ENCODE measurements around the gene SCLT1.

DNA sequence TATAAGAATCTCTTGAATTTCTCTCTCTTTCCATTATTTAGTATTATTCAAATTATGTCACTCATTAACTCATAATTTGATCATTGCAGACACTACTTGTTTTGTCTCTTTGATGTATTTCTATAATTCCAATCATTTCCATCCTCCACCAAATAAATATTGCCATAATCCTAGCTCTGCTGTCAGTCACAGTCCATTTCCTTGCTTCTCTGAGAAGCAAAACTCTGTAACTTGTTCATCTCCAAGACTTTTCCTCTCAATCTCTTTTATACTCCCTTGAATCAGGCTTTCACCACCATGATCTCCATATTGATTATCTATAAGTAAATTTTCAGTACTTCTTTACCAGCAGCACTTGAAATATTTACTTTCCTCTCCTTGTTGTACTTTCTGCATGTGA is 135.9 kb downstream of the SCLT1 start:
- TF ChIP-seq, protein P1, sequence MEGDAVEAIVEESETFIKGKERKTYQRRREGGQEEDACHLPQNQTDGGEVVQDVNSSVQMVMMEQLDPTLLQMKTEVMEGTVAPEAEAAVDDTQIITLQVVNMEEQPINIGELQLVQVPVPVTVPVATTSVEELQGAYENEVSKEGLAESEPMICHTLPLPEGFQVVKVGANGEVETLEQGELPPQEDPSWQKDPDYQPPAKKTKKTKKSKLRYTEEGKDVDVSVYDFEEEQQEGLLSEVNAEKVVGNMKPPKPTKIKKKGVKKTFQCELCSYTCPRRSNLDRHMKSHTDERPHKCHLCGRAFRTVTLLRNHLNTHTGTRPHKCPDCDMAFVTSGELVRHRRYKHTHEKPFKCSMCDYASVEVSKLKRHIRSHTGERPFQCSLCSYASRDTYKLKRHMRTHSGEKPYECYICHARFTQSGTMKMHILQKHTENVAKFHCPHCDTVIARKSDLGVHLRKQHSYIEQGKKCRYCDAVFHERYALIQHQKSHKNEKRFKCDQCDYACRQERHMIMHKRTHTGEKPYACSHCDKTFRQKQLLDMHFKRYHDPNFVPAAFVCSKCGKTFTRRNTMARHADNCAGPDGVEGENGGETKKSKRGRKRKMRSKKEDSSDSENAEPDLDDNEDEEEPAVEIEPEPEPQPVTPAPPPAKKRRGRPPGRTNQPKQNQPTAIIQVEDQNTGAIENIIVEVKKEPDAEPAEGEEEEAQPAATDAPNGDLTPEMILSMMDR (IDR thresholded peaks at IDR 0.05), result no peak
- no peak for TF ChIP-seq POLR2A (IDR thresholded peaks at IDR 0.05)

Data from body of pancreas (tissue), 4 donors.